Smooth muscle cell (in vitro differentiated cells): Measurements from ENCODE around the gene RCAN3. TPM values are rescaled to one million over a fixed set of nuclear protein-coding genes. Genes with fewer than 3 reads are reported as not detected.
A peak's percentile ranks its signal among the peaks of the same experiment; 100 is the strongest.

Experiments used
- DNase-seq: peaks from one replicate; lab custom pipeline; 2025; ENCODE audit not compliant: unreplicated experiment; lab: John Stamatoyannopoulos, UW
- H2AFZ ChIP-seq: fragments of 200-600 bp; sonication (generic); 2 replicates; pipeline ENCODE4 v1.6.0; 2016; ENCODE audit warnings: antibody characterized with exemption, low read depth, mild to moderate bottlenecking
- H3F3A ChIP-seq: fragments of 200-600 bp; sonication (generic); 2 replicates; pipeline ENCODE4 v1.6.0; 2017; ENCODE audit warnings: antibody characterized with exemption, low read depth
- H3K27ac ChIP-seq: fragments of 200-600 bp; sonication (generic); 2 replicates; pipeline ENCODE4 v1.5.1; 2016; ENCODE audit warnings: low read depth, mild to moderate bottlenecking
- H3K27me3 ChIP-seq: fragments of 200-600 bp; sonication (generic); 2 replicates; pipeline ENCODE4 v1.6.1; 2016; ENCODE audit warnings: low read depth, mild to moderate bottlenecking
- H3K36me3 ChIP-seq: fragments of 200-600 bp; sonication (generic); 2 replicates; pipeline ENCODE4 v1.5.1; 2016; ENCODE audit warnings: low read depth
- H3K4me1 ChIP-seq: fragments of 200-600 bp; sonication (generic); 2 replicates; pipeline ENCODE4 v1.5.1; 2016; ENCODE audit warnings: low read depth
- H3K4me2 ChIP-seq: fragments of 200-600 bp; sonication (generic); 2 replicates; pipeline ENCODE4 v1.6.0; 2016; ENCODE audit warnings: mild to moderate bottlenecking
- H3K4me3 ChIP-seq: fragments of 200-600 bp; sonication (generic); 2 replicates; pipeline ENCODE4 v1.5.1; 2016; ENCODE audit warnings: mild to moderate bottlenecking
- H3K79me2 ChIP-seq: fragments of 200-600 bp; sonication (generic); 2 replicates; pipeline ENCODE4 v1.6.0; 2016; ENCODE audit warnings: low read depth, mild to moderate bottlenecking
- H3K9ac ChIP-seq: fragments of 200-600 bp; sonication (generic); 2 replicates; pipeline ENCODE4 v1.6.0; 2016; ENCODE audit warnings: low read depth
- H3K9me3 ChIP-seq: fragments of 200-600 bp; sonication (generic); replicated peaks from 2 replicates; pipeline ENCODE4 v1.5.1; 2016; ENCODE audit warnings: low read depth
- H4K20me1 ChIP-seq: fragments of 200-600 bp; sonication (generic); 2 replicates; pipeline ENCODE4 v1.6.0; 2016; ENCODE audit warnings: low read depth
- WGBS: methylation state at CpG from one replicate; pipeline ENCODE4 v1.1.7; 2016; ENCODE audit warnings: low lambda C conversion rate; 5-methylcytosine and 5-hydroxymethylcytosine counted together
- polyA plus RNA-seq: library from polyadenylated mRNA; unstranded; fragments of >200 nt; fragmentation: Nextera tagmentation; extraction: Ambion mirVana; gene quantifications from 2 replicates; pipeline ENCODE4 v1.2.1, GENCODE V29; 2016
- total RNA-seq: library from RNA; depleted of rRNA; stranded (reverse); fragments of >200 nt; gene quantifications from 2 replicates; pipeline ENCODE4 v1.2.3, GENCODE V29; 2014
- TF ChIP-seq, protein P1 (sequence below): fragments of 200-600 bp; sonication (generic); IDR thresholded peaks from 2 replicates; pipeline ENCODE4 v1.5.1; 2017; ENCODE audit warnings: borderline replicate concordance, mild to moderate bottlenecking, antibody characterized with exemption; ENCODE audit not compliant: insufficient read depth, poor library complexity, severe bottlenecking

The RCAN3 gene
- total and polyA plus RNA-seq, 2 experiments from 2014 or later = 4.5 to 20.0 TPM

DNA sequence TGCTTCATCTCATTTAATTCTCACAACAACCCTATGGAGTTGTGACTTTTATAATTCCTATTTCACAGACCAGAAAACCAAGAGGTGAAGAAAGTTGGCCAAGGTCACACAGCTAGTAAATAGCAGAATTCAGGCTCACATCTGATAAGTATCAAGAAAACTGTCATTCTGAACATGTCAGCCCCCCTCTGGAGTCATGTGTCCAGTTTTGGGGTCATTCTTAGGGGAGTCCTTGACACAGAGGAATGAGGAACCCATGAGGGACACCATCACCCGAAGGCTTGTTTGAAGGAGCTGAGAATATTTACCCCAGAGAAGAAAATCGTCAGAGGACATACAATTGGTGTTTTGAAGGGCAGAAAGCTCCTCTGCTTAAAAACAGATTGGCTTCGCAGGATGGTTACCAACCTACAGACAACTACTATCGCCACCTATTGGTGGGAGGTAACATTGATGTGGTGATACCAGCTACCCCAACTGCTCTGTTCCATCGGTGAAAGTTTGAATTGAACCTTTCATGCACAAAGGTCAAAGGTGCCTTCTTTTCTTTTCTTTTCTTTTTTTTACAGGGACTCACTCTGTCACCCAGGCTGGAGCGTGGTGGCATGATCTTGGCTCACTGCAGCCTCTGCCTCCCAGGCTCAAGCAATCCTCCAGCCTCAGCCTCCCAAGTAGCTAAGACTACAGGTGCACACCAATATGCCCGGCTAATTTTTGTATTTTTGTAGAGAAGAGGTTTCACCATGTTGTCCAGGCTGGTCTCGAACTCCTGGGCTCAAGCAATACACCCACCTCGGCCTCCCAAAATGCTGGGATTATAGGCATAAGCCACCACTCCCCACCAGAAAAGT, 84.6 kb downstream of the RCAN3 start:
- no peak overlapping the region for H3K4me2 ChIP-seq
- no peaks in the 10 kb centered on the region for H3K79me2 ChIP-seq
- H3K27me3 ChIP-seq = peaks cover 3% of the 10 kb centered on the region
- WGBS = 32% methylated on average over 9 of the region's 9 CpGs
- no peak overlapping the region for H3K4me3 ChIP-seq
- H3K9me3 ChIP-seq = no peaks in the 10 kb centered on the region
- no peaks in the 10 kb centered on the region for H4K20me1 ChIP-seq
- H3K36me3 ChIP-seq = no peaks in the 10 kb centered on the region
- no peak overlapping the region for H3K27ac ChIP-seq
- H3K4me1 ChIP-seq = no peaks in the 10 kb centered on the region
- H2AFZ ChIP-seq = peak overlapping the region; percentile 12
- TF ChIP-seq, protein P1, sequence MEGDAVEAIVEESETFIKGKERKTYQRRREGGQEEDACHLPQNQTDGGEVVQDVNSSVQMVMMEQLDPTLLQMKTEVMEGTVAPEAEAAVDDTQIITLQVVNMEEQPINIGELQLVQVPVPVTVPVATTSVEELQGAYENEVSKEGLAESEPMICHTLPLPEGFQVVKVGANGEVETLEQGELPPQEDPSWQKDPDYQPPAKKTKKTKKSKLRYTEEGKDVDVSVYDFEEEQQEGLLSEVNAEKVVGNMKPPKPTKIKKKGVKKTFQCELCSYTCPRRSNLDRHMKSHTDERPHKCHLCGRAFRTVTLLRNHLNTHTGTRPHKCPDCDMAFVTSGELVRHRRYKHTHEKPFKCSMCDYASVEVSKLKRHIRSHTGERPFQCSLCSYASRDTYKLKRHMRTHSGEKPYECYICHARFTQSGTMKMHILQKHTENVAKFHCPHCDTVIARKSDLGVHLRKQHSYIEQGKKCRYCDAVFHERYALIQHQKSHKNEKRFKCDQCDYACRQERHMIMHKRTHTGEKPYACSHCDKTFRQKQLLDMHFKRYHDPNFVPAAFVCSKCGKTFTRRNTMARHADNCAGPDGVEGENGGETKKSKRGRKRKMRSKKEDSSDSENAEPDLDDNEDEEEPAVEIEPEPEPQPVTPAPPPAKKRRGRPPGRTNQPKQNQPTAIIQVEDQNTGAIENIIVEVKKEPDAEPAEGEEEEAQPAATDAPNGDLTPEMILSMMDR = peak; percentile 56
- DNase-seq = no peak
- H3F3A ChIP-seq = no peaks in the 10 kb centered on the region
- no peak overlapping the region for H3K9ac ChIP-seq

DNA sequence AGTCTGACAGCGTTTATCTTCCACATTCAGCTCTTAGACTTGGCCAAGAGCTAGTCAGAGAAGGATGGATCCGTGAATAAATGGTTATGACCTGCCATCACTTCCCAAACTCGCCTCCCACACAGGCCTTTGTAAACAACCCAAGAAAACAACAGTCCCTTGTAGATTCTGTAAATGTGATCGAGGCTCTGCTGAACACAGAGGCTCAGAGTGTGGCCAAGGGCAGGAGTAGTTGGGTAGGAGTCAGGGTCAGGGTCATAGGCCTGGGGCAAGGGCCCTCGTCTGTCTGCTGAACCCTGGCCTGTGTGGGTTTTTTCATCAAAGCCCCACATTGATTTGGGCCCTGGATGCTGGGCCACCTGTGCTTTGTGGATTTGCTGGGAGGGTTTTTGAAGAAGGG, 85.9 kb downstream of the RCAN3 start:
- 86% methylated on average over 5 of the region's 5 CpGs for WGBS
- Histone ChIP-seq H3K4me3 (no peak overlapping the region), H3K79me2 (no peaks in the 10 kb centered on the region), H3K4me1 (no peaks in the 10 kb centered on the region), H3K27ac (no peak overlapping the region), H3F3A (no peaks in the 10 kb centered on the region), H3K36me3 (no peaks in the 10 kb centered on the region), H4K20me1 (no peaks in the 10 kb centered on the region), H3K4me2 (no peak overlapping the region), H3K9me3 (no peaks in the 10 kb centered on the region), H3K27me3 (peaks cover 3% of the 10 kb centered on the region), H2AFZ (no peak overlapping the region), H3K9ac (no peak overlapping the region)
- TF ChIP-seq, protein P1 = no peak
- no peak for DNase-seq

DNA sequence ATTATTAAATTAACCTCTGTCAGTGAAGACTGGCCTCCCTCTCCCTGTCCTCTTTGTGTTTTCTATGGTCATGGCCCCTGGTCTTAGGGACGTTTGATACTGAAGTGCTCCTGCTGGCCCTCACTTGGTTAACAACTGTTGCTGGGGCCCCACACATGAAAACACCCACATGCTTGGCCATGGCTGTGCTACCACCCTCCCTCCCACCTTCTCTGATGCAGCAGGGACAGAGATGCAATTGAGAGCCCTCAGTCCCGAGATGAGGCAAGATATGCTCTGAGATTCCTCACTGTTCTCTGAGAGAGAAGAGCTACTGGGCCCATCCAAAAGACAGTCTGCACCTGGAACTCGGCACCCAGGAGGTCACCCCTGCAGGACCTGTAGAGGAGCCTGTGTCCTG, 86.6 kb downstream of the RCAN3 start:
- no peaks in the 10 kb centered on the region for H3K79me2 ChIP-seq
- no peak overlapping the region for H3K9ac ChIP-seq
- no peak overlapping the region for H3K4me3 ChIP-seq
- H3K27ac ChIP-seq = no peak overlapping the region
- no peaks in the 10 kb centered on the region for H3K36me3 ChIP-seq
- DNase-seq = no peak
- no peaks in the 10 kb centered on the region for H3F3A ChIP-seq
- no peaks in the 10 kb centered on the region for H3K9me3 ChIP-seq
- peaks cover 2% of the 10 kb centered on the region for H3K27me3 ChIP-seq
- H4K20me1 ChIP-seq = no peaks in the 10 kb centered on the region
- H3K4me1 ChIP-seq = no peaks in the 10 kb centered on the region
- TF ChIP-seq, protein P1 = no peak
- H3K4me2 ChIP-seq = no peak overlapping the region
- WGBS = 79% methylated on average over 3 of the region's 3 CpGs
- H2AFZ ChIP-seq = no peak overlapping the region

Other genes with a start within 250 kb of the RCAN3 start
- 5.6 and 10.5 TPM in 2 replicates for gene GRHL3, start 183.5 kb upstream of the RCAN3 start, total RNA-seq
- 0.87 and 4.9 TPM in 2 replicates for gene GRHL3, start 183.5 kb upstream of the RCAN3 start, polyA plus RNA-seq
- gene STPG1, start 89.1 kb upstream of the RCAN3 start, total RNA-seq = 4.2 and 6.8 TPM in 2 replicates
- 4.9 and 7.6 TPM in 2 replicates for gene STPG1, start 89.1 kb upstream of the RCAN3 start, polyA plus RNA-seq
- gene NIPAL3, start 87.0 kb upstream of the RCAN3 start, total RNA-seq = 17.2 and 22.5 TPM in 2 replicates
- 9.3 and 13.3 TPM in 2 replicates for gene NIPAL3, start 87.0 kb upstream of the RCAN3 start, polyA plus RNA-seq
- gene NCMAP, start 53.3 kb downstream of the RCAN3 start, total RNA-seq = not detected in 2 replicates
- gene NCMAP, start 53.3 kb downstream of the RCAN3 start, polyA plus RNA-seq = not detected in 2 replicates
- 53.8 and 70.1 TPM in 2 replicates for gene SRRM1, start 140.5 kb downstream of the RCAN3 start, total RNA-seq
- 96.0 and 129 TPM in 2 replicates for gene SRRM1, start 140.5 kb downstream of the RCAN3 start, polyA plus RNA-seq
- 389 and 417 TPM in 2 replicates for gene CLIC4, start 242.6 kb downstream of the RCAN3 start, total RNA-seq
- 149 and 151 TPM in 2 replicates for gene CLIC4, start 242.6 kb downstream of the RCAN3 start, polyA plus RNA-seq